ENCODE measurements around the gene SHD. TPM values are rescaled to one million over a fixed set of nuclear protein-coding genes. Genes with fewer than 3 reads are reported as not detected.

The SHD gene
- total and polyA plus RNA-seq, 7 donors = 0.04 to 2.1 (median 0.52) TPM; not detected in 1

DNA sequence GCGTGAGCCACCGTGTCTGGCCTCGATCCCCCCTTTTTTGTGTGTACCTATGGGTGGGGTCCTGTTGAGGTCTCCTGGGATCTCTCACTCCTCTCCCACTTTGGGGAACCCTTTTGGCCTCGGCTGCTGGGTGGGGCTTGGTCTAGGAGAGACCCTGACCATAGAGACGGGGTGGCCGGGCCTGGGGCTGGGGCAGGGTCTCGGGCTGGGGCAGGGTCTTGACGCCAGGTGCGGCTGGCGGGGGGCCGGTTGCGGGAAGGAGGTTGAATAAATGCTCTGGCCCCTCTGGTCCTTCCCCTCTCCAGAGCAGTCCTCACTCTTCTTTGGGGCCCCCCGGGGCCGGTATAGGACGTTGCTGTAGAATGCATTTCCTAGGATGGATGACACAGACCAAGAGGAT lies 13.4 kb downstream of the SHD start:
- ATAC-seq (no peak), DNase-seq (no peak)
- 76 to 81% (median 79%) methylated on average over 15 of the region's 15 CpGs for WGBS, 3 donors
- TF ChIP-seq, protein P1, sequence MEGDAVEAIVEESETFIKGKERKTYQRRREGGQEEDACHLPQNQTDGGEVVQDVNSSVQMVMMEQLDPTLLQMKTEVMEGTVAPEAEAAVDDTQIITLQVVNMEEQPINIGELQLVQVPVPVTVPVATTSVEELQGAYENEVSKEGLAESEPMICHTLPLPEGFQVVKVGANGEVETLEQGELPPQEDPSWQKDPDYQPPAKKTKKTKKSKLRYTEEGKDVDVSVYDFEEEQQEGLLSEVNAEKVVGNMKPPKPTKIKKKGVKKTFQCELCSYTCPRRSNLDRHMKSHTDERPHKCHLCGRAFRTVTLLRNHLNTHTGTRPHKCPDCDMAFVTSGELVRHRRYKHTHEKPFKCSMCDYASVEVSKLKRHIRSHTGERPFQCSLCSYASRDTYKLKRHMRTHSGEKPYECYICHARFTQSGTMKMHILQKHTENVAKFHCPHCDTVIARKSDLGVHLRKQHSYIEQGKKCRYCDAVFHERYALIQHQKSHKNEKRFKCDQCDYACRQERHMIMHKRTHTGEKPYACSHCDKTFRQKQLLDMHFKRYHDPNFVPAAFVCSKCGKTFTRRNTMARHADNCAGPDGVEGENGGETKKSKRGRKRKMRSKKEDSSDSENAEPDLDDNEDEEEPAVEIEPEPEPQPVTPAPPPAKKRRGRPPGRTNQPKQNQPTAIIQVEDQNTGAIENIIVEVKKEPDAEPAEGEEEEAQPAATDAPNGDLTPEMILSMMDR (IDR thresholded peaks at IDR 0.05) = no peak
- Histone ChIP-seq H3K4me1 (no peaks in the 10 kb centered on the region), H3K27ac (no peak overlapping the region), H3K9me3 (no peaks in the 10 kb centered on the region), H3K27me3 (ENCODE audit: insufficient read depth in 3 of 3, low read length in 2 of 3) (peaks cover 0 to 23% (median 8%) of the 10 kb centered on the region in 3 donors), H3K4me3 (no peak overlapping the region), H3K36me3 (ENCODE audit: insufficient read depth in 1 of 2, low read depth in 1 of 2) (no peaks in the 10 kb centered on the region)
- intact Hi-C loops (cut with DNase I) = no loop called here

DNA sequence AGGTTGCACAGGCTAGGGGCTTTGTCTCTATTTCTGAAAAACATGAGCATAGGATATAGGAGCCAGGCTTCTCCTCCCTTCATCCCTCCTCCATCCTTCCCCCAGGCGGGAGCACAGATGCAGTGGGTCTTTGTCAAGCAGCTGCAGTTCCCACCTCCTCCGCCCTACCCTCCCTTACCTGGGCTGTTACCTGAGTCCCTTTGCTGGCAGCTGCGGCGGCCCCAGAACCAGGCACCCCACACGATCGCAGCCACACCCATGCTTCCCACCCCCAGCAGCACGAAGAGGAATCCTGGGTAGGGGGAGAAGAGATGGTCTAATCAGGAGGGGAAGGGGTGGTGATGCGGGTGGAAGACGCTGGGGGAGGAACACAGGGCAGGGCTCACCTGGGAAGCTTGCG lies 15.3 kb downstream of the SHD start:
- Histone ChIP-seq H3K36me3 (ENCODE audit: insufficient read depth in 1 of 2, low read depth in 1 of 2) (no peaks in the 10 kb centered on the region), H3K4me3 (no peak overlapping the region), H3K27ac (no peak overlapping the region), H3K27me3 (ENCODE audit: insufficient read depth in 3 of 3, low read length in 2 of 3) (peaks cover 0 to 23% (median 8%) of the 10 kb centered on the region in 3 donors), H3K4me1 (no peaks in the 10 kb centered on the region), H3K9me3 (no peaks in the 10 kb centered on the region)
- WGBS, 3 donors = 34 to 55% (median 45%) methylated on average over 10 of the region's 10 CpGs
- no peak for DNase-seq
- intact Hi-C loops (cut with DNase I) = no loop called here
- ATAC-seq = no peak
- TF ChIP-seq, protein P1 (IDR thresholded peaks at IDR 0.05) = no peak

DNA sequence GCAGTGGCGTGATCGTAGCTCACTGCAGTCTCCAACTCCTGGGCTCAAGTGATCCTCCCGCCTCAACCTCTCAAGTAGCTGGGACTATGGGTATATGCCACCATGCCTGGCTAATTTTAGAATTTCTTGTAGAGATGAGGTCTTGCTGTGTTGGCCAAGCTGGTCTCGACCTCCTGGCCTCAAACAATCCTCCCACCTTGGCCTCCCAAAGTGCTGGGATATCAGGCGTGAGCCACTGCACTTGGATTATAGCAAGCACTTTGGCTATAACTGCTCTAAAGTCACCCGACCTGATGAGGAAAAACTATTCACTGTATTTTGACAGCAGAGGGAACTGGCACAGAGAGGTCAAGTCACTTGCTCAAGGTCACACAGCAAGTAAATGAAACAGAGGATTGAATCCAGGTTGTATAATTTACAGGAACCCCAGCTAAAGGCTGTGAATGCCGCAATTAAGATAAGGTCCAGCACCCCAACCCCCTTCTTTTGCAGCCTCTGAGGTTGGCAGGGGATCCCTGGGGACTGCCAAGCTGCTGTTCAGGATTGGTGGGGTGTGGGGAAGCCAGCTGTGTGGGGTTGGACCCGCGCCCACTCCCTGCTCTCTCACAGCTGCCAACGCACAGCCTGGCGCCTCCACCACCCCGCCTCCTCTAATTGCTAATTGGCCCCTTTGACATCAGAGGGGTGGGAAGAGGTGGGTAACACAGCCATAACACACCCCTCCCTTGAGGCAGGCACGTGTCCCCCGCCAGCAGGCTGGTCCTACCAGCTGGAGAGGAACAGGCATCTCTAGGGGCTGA lies 17.1 kb downstream of the SHD start:
- TF ChIP-seq, protein P1 (IDR thresholded peaks at IDR 0.05) = no peak
- Histone ChIP-seq H3K27ac (no peak overlapping the region), H3K36me3 (ENCODE audit: insufficient read depth in 1 of 2, low read depth in 1 of 2) (no peaks in the 10 kb centered on the region), H3K27me3 (ENCODE audit: insufficient read depth in 3 of 3, low read length in 2 of 3) (peaks cover 0 to 16% (median 7%) of the 10 kb centered on the region in 3 donors), H3K4me3 (no peak overlapping the region), H3K4me1 (no peaks in the 10 kb centered on the region), H3K9me3 (no peaks in the 10 kb centered on the region)
- 32 to 35% (median 35%) methylated on average over 14 of the region's 14 CpGs for WGBS, 3 donors
- intact Hi-C loops (cut with DNase I) = no loop called here
- ATAC-seq (no peak), DNase-seq (no peak)

DNA sequence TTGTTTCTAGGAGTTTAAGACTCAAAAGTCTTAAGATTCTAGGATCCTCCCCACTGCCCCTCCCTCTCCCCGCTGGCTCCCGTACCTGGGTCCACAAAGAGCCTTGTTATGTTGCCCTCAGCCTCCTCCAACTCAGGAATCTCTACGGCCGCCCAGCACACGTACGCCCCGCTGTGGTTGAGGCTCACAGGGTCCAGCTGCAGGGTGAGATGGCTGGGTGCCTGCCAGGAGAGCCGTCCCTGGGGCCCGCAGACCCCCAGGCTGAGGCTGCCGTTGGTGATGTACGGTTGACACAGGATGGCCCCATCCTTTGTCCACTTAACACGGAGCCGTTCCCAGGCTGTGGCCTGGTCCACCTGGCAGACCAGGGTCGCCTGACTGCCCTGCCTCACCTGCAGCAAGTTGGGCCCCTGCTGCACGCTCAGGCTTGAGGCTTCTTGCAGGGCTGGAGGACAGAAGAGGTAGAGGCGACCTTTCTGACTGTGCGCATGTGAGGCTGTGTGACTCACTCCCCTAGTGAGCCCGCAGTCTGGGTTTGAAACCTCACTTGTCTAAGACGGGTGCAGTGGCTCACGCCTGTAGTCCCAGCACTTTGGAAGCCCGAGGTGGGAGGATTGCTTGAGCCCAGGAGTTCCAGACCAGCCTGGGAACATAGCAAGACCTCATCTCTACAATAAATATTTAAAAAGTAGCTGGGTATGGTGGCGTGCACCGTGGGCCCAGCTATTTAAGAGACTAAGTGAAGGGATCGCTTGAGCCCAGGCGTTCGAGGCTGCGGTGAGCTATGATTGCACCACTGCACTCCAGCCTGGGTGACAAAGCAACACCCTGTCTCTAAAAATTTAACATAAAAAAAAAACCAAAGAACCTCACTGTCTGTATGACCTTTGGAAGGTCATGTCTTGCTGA lies 19.1 kb downstream of the SHD start:
- DNase-seq (no peak), ATAC-seq (no peak)
- Histone ChIP-seq H3K4me3 (no peak overlapping the region), H3K9me3 (no peaks in the 10 kb centered on the region), H3K36me3 (ENCODE audit: insufficient read depth in 1 of 2, low read depth in 1 of 2) (no peaks in the 10 kb centered on the region), H3K4me1 (no peaks in the 10 kb centered on the region), H3K27ac (no peak overlapping the region), H3K27me3 (ENCODE audit: insufficient read depth in 3 of 3, low read length in 2 of 3) (peaks cover 0 to 16% (median 4%) of the 10 kb centered on the region in 3 donors)
- intact Hi-C loops (cut with DNase I) = no loop called here
- 74 to 80% (median 76%) methylated on average over 27 of the region's 27 CpGs for WGBS, 3 donors
- TF ChIP-seq, protein P1 (IDR thresholded peaks at IDR 0.05) = no peak

Measured in psoas muscle (tissue), 8 donors.